HepG2 (cell line): Measurements from ENCODE around the gene SMIM22. TPM values are rescaled to one million over a fixed set of nuclear protein-coding genes. Genes with fewer than 3 reads are reported as not detected.

Source experiments
- ATAD3A ChIP-seq: sonication (generic); formaldehyde crosslinking; IDR thresholded peaks from 2 replicates; pipeline ENCODE4 v1.4.0; 2020; ENCODE audit warnings: missing genetic modification reagents
- DMAP1 ChIP-seq: IDR thresholded peaks from 2 replicates; pipeline ENCODE4 v1.6.1; 2016
- FLYWCH1 ChIP-seq: sonication (generic); formaldehyde crosslinking; IDR thresholded peaks from 2 replicates; pipeline ENCODE4 v1.8.1; 2023; ENCODE audit warnings: mild to moderate bottlenecking, missing genetic modification reagents
- MATR3 ChIP-seq: sonication (generic); formaldehyde crosslinking; IDR thresholded peaks from 2 replicates; pipeline ENCODE4 v1.4.0; 2020; ENCODE audit warnings: missing genetic modification reagents
- PCBP1 ChIP-seq: fragments of 200-400 bp; formaldehyde crosslinking; IDR thresholded peaks from 2 replicates; pipeline ENCODE4 v1.6.1; 2017; ENCODE audit warnings: mild to moderate bottlenecking, low read depth, low read length, borderline replicate concordance
- SOX13 ChIP-seq, 3 experiments: fragments of 450-650 bp in 1 of 3; sonication (generic) in 1 of 3; formaldehyde crosslinking in 1 of 3; IDR thresholded peaks in 2 of 3; conservative IDR thresholded peaks in 1 of 3; 2 replicates each; pipeline versions ENCODE4 v1.5.0 to v1.6.1; 2016 to 2020; ENCODE audit warnings: antibody characterized with exemption in 1 of 3, mild to moderate bottlenecking in 1 of 3, missing compliant biosample characterization in 1 of 3, missing genetic modification reagents in 1 of 3, moderate library complexity in 1 of 3
- TBL1XR1 ChIP-seq: fragments of 150-350 bp; IDR thresholded peaks from 2 replicates; pipeline ENCODE4 v1.6.1; 2014; ENCODE audit warnings: borderline replicate concordance, low read length; ENCODE audit not compliant: partially characterized antibody
- TOPORS ChIP-seq: sonication (generic); formaldehyde crosslinking; IDR thresholded peaks from 2 replicates; pipeline ENCODE4 v1.8.0; 2023; ENCODE audit warnings: mild to moderate bottlenecking, missing genetic modification reagents
- U2AF2 ChIP-seq: fragments of 200-400 bp; formaldehyde crosslinking; IDR thresholded peaks from 2 replicates; pipeline ENCODE4 v1.6.1; 2017; ENCODE audit warnings: low read depth, mild to moderate bottlenecking, low read length
- ZFAT ChIP-seq: sonication (generic); formaldehyde crosslinking; conservative IDR thresholded peaks from 2 replicates; pipeline ENCODE4 v1.8.1; 2023; ENCODE audit warnings: missing genetic modification reagents, inconsistent platforms
- ZNF263 ChIP-seq: sonication (generic); formaldehyde crosslinking; IDR thresholded peaks from 2 replicates; pipeline ENCODE4 v1.4.0; 2020; ENCODE audit warnings: missing genetic modification reagents
- ZNF451 ChIP-seq: sonication (generic); formaldehyde crosslinking; IDR thresholded peaks from 2 replicates; pipeline ENCODE4 v1.5.0; 2020; ENCODE audit warnings: mild to moderate bottlenecking, missing genetic modification reagents
- polyA plus RNA-seq, 8 experiments: library from polyadenylated mRNA; depleted of rRNA in 3 of 8; stranded (reverse) in 7 of 8; unstranded in 1 of 8; fragments of >200 nt; fragmentation: Illumina TruSeq in 4 of 8; extraction: Trizol in 4 of 8; gene quantifications; 2 replicates each; pipeline versions ENCODE4 v1.2.1 to v1.2.3, GENCODE V29; 2011 to 2016; ENCODE audit warnings: low read depth in 4 of 8, missing spikeins in 1 of 8, mixed read lengths in 1 of 8; ENCODE audit not compliant: insufficient read depth in 1 of 8
- total RNA-seq, 5 experiments: library from RNA; depleted of rRNA; stranded (reverse); fragments of >200 nt; fragmentation: Illumina TruSeq; extraction: Trizol; gene quantifications; 2 replicates each; pipeline ENCODE4 v1.2.3, GENCODE V29; 2016; ENCODE audit warnings: low read depth in 1 of 5
- TF ChIP-seq, protein P1 (sequence below): sonication (generic); formaldehyde crosslinking; IDR thresholded peaks from 2 replicates; pipeline ENCODE4 v1.4.0; 2020; ENCODE audit warnings: missing genetic modification reagents
- TF ChIP-seq, protein P2 (sequence below): sonication (generic); formaldehyde crosslinking; IDR thresholded peaks from 2 replicates; pipeline ENCODE4 v1.5.1; 2020; ENCODE audit warnings: mild to moderate bottlenecking, missing genetic modification reagents, moderate library complexity
- TF ChIP-seq, protein P3 (sequence below): fragments of 450-650 bp; IDR thresholded peaks from 2 replicates; pipeline ENCODE4 v1.6.1; 2017; ENCODE audit warnings: mild to moderate bottlenecking
- TF ChIP-seq, protein P4 (sequence below): sonication (generic); formaldehyde crosslinking; IDR thresholded peaks from 2 replicates; pipeline ENCODE4 v1.4.0; 2020; ENCODE audit warnings: missing genetic modification reagents, low read depth, mild to moderate bottlenecking, borderline replicate concordance

SMIM22 gene
- total and polyA plus RNA-seq, 2 of the 13 experiments (the other 11 are each of a cell fraction or from before 2014, with no cell fraction given) = not detected

DNA sequence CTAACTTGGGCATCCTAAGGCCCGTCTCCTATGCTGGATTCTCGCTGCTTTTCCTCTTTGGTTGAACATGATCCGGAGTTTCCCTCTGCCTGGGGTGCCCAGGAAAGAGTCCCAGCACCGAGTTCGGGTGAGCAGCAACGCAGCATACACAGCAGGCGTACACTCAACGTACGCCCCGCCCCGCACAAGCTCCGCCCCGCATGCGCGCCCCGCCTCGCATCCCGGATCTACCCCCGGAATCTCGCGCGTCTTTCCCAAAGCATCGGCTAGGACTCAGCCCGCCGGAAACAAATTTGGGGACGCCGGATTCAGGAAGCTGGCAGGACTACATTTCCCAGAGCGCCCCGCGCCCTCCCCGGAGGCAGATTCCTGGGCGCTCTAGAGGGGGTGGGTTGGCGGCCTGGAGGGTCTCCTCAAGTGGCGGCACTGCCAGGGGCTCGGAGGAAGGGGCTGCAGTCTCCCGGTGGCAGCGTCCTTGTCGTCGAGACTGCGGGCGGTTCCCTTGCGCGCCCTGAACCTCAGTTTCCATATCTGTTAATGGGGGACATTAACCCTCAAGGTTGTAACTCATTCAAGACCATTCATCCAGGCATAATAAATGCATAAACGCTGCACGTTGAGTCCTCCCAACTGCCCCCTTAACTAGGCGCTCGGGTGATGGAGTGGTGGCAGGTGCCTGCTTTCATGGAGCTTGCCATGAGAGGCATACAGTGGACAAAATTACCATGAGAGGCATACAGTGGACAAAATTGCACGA, 26.4 kb upstream of the SMIM22 start (continued):
- TF ChIP-seq, protein P1, sequence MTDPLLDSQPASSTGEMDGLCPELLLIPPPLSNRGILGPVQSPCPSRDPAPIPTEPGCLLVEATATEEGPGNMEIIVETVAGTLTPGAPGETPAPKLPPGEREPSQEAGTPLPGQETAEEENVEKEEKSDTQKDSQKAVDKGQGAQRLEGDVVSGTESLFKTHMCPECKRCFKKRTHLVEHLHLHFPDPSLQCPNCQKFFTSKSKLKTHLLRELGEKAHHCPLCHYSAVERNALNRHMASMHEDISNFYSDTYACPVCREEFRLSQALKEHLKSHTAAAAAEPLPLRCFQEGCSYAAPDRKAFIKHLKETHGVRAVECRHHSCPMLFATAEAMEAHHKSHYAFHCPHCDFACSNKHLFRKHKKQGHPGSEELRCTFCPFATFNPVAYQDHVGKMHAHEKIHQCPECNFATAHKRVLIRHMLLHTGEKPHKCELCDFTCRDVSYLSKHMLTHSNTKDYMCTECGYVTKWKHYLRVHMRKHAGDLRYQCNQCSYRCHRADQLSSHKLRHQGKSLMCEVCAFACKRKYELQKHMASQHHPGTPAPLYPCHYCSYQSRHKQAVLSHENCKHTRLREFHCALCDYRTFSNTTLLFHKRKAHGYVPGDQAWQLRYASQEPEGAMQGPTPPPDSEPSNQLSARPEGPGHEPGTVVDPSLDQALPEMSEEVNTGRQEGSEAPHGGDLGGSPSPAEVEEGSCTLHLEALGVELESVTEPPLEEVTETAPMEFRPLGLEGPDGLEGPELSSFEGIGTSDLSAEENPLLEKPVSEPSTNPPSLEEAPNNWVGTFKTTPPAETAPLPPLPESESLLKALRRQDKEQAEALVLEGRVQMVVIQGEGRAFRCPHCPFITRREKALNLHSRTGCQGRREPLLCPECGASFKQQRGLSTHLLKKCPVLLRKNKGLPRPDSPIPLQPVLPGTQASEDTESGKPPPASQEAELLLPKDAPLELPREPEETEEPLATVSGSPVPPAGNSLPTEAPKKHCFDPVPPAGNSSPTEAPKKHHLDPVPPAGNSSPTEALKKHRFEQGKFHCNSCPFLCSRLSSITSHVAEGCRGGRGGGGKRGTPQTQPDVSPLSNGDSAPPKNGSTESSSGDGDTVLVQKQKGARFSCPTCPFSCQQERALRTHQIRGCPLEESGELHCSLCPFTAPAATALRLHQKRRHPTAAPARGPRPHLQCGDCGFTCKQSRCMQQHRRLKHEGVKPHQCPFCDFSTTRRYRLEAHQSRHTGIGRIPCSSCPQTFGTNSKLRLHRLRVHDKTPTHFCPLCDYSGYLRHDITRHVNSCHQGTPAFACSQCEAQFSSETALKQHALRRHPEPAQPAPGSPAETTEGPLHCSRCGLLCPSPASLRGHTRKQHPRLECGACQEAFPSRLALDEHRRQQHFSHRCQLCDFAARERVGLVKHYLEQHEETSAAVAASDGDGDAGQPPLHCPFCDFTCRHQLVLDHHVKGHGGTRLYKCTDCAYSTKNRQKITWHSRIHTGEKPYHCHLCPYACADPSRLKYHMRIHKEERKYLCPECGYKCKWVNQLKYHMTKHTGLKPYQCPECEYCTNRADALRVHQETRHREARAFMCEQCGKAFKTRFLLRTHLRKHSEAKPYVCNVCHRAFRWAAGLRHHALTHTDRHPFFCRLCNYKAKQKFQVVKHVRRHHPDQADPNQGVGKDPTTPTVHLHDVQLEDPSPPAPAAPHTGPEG (CRISPR knock-in tag) = 0 out of 2 replicates have a peak, but pooled peaks have one; percentile 18
- TF ChIP-seq ZNF451 (CRISPR knock-in tag) = no peak
- TF ChIP-seq SOX13 (IDR thresholded peaks at IDR 0.05) = no peak
- peak in 1 of 2 experiments; percentile 8; a peak in 1 of 4 replicates for TF ChIP-seq SOX13 (CRISPR knock-in tag; conservative IDR thresholded peaks at IDR 0.05 in 1 of 2, IDR thresholded peaks at IDR 0.05 in 1 of 2)
- no peak for TF ChIP-seq FLYWCH1 (CRISPR knock-in tag)
- no peak for TF ChIP-seq TOPORS (CRISPR knock-in tag)
- TF ChIP-seq ZFAT (CRISPR knock-in tag) = no peak
- TF ChIP-seq ATAD3A (CRISPR knock-in tag) = no peak
- no peak for TF ChIP-seq MATR3 (CRISPR knock-in tag)
- no peak for TF ChIP-seq U2AF2
- TF ChIP-seq, protein P2, sequence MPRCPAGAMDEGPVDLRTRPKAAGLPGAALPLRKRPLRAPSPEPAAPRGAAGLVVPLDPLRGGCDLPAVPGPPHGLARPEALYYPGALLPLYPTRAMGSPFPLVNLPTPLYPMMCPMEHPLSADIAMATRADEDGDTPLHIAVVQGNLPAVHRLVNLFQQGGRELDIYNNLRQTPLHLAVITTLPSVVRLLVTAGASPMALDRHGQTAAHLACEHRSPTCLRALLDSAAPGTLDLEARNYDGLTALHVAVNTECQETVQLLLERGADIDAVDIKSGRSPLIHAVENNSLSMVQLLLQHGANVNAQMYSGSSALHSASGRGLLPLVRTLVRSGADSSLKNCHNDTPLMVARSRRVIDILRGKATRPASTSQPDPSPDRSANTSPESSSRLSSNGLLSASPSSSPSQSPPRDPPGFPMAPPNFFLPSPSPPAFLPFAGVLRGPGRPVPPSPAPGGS (CRISPR knock-in tag) = no peak; the same call in 1 of the 2 replicates
- TF ChIP-seq DMAP1 (CRISPR knock-in tag) = 0 out of 2 replicates have a peak, but pooled peaks have one; percentile 15
- 0 out of 2 replicates have a peak, but pooled peaks have one; percentile 22 for TF ChIP-seq ZNF263 (CRISPR knock-in tag)
- no peak for TF ChIP-seq TBL1XR1
- TF ChIP-seq, protein P3, sequence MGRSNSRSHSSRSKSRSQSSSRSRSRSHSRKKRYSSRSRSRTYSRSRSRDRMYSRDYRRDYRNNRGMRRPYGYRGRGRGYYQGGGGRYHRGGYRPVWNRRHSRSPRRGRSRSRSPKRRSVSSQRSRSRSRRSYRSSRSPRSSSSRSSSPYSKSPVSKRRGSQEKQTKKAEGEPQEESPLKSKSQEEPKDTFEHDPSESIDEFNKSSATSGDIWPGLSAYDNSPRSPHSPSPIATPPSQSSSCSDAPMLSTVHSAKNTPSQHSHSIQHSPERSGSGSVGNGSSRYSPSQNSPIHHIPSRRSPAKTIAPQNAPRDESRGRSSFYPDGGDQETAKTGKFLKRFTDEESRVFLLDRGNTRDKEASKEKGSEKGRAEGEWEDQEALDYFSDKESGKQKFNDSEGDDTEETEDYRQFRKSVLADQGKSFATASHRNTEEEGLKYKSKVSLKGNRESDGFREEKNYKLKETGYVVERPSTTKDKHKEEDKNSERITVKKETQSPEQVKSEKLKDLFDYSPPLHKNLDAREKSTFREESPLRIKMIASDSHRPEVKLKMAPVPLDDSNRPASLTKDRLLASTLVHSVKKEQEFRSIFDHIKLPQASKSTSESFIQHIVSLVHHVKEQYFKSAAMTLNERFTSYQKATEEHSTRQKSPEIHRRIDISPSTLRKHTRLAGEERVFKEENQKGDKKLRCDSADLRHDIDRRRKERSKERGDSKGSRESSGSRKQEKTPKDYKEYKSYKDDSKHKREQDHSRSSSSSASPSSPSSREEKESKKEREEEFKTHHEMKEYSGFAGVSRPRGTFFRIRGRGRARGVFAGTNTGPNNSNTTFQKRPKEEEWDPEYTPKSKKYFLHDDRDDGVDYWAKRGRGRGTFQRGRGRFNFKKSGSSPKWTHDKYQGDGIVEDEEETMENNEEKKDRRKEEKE = no peak
- TF ChIP-seq PCBP1 = peak; percentile 85; the same call in 1 of the 2 replicates
- TF ChIP-seq, protein P4, sequence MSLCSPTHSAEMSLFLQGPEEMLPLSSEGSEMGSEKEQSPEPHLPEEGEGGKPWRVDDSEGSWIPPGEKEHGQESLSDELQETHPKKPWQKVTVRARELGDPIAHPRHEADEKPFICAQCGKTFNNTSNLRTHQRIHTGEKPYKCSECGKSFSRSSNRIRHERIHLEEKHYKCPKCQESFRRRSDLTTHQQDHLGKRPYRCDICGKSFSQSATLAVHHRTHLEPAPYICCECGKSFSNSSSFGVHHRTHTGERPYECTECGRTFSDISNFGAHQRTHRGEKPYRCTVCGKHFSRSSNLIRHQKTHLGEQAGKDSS (CRISPR knock-in tag) = no peak
